ENCODE measurements around the gene SET.

Gene SET

DNA sequence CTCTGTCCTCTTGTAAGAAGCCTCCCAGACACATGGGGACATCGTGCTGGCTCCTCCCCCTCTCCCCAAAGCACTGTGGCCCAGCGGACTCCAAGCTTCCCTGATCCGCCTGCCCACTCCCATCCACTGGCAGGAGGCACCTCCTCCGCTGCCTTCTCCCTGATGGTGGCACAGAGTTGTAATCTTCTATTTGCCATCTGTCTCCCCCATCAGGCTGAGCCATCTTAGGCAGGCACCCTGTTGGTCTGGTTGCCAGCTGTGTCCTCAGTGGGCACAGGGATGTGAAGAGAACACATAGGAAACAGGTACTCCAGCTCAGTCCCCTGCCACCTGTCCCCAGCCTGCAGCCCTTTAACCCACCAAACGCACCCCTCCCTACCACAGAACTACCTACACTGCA, 40.3 kb downstream of the SET start:
- DNase-seq (ENCODE audit: low read depth in 2 of 2), result no peak

DNA sequence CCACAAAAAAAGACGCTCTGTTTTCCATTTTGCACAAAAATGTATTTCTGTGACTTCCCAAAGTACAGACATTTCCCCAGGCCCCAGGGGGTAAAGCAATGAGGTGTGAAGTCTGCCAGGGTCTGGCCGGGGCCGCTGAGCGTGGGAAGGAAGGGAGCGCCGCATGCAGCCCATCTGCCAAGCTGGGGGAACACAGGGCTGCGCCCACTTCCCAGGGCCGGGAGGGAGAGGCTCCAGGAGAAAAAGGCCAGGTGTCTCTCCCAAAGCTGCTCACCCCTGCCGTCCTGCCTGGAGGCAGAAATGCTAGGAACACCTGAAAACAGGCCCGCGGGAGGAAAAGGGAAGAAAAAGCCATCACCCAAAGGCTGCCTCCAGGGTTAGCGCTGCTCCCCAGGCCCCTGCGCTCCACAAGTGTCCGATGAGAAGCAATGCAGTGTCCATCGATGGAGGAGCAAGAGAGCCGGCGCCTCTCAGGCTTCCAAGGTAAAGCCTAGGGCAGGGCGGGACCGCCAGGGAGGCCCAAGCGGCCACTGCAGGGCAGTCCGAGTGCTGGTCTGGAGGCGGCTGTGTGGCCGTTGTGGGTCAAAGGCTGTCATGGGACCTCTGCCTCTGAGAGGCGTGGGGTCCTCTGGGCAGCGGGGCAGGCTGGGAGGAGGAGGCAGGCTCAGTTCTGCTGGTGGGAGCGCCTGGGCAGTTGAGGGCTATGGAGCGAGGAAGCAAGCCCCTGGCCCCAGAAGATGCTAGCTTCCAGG, 40.9 kb downstream of the SET start:
- DNase-seq (ENCODE audit: low read depth in 2 of 2), result no peak

DNA sequence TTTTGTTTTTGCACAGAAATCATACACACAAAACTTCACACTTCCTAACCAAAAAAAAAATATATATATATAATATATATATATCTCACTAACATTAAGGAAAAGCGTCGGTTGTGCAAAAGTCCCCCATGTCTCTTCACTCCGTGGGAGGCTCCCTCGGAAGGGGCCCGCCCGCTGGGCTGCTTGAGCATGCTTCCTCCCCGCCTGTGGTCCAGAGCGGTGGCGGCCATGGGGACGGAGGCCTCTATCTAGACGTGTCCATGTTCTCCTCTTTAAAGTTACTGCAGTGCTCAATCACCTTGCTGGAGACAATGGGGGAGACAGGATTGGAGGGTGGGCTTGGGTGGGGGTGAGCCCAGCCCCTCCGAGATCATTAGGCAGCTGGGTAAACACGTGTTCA, 42.1 kb downstream of the SET start:
- DNase-seq (ENCODE audit: low read depth in 2 of 2), result no peak

DNA sequence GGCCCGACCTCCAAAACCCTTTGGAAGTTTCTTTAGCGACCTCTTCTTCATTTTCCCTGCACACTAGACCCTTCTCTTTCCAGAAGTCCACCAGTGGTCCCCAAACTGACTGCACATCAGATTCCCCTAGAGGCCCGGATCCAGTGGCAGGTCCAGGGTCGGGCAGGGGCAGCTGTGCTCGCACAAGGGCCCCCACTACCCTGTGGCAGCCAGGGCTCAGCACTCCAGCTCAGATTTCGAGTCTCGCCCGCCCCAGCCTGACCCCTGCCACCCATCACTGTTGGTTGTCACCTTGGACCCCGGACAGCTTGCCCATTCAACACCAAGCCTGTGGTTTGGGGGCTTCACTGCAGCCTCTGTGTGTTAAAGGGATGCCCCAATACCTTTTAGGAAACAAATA, 42.7 kb downstream of the SET start:
- DNase-seq (ENCODE audit: low read depth in 2 of 2), result no peak

DNA sequence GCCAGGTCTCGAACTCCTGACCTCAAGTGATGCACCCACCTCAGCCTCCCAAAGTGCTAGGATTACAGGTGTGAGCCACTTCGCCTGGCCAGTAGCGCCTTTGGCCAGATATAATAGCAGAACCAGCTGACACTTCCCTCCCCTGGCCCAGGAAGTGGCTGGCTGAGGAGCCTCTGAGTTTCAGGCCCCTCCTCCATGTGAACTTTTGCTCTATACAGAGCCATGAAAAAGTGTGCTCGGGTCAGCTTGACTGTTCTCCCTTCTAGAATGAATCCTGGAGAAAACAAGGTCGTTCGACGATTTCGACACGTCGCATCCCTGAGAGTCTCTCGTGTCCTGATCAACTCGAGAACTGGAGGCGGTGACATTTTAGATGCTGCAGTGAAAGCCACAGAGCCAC, 43.6 kb downstream of the SET start:
- DNase-seq (ENCODE audit: low read depth in 2 of 2), result no peak

DNA sequence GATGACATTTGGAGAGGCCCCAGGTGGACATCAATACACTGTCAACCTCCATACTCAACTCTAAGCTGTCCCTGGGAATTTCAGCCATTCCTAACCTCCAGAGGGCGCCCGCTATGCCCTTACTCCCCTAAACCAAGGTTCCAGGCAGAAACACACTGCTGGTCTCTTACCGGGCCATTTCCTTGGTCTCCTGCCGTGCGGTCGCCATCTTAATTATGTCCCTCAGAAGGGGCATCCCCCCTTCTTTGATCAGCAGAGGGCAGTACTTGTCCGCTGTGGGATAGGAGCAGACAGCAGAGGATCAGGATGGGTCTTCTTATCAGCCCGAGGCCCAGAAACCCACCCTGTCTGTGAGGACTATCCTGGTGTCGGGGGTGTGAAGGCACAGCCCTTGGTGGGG, 44.2 kb downstream of the SET start:
- no peak for DNase-seq (ENCODE audit: low read depth in 2 of 2)

DNA sequence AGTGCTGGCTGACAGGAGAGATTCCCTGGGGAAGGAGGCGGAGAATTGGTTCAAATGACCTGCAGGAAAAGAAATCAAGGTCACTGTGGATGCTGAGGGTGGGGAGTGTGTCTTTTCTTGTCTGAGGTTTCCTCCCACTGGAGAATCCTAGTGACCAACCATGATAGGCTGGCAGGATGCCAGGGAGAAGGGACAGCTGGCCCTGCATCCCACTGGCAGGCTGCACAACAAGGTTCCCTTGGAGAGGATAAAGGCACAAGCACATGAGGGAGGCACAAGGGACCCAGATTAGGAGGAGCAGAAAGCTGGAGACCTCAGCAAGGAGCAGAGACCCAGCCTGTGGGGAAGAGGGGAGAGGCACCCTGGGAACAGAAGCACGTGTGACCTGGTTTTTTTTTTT, 46.4 kb downstream of the SET start:
- DNase-seq (ENCODE audit: low read depth in 2 of 2), result no peak

DNA sequence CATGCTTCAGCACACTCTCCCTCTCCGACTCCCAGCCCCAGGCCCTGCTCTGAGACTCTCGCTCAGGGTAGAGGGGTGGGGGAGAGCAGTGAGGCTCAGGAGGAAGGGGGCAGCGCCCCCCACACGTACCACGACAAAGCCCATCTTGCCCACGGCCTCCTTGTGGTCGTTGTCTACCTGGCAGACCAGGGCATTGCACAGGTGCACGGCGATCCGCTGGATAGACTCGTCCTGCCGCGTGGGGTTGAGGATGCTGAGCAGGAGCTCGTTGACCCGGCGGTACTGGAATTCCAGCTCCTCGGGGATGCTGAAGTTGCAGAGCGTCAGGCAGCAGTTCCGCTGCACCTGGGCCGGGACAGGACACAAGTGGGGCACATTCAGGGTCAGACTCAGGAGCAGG, 53.4 kb downstream of the SET start:
- DNase-seq (ENCODE audit: low read depth in 2 of 2), result no peak

DNA sequence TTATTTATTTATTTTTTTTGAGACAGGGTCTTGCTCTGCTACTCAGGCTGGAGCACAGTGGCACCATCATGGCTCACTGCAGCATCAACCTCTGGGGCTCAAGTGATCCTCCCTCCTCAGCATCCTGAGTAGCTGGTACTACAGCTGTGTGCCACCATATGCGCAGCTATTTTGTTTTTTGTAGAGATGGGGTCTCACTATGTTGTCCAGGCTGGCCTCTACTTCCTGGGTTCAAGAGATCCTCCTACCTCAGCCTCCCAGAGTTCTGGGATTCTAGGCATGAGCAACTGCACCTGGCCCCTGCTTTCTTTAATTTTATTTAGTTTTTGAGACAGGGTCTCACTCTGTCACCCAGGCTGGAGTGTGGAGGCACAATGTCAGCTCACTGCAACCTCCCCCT, 54.4 kb downstream of the SET start:
- no peak for DNase-seq (ENCODE audit: low read depth in 2 of 2)

Measured in stimulated activated CD8-positive, alpha-beta memory T cell treated with anti-CD3 and anti-CD28 coated beads, Interleukin-7, amount 100 ng/mL, for 4 hours (primary cell).